Activated naive CD4-positive, alpha-beta T cell (primary cell): Measurements from ENCODE around the gene DYRK1B.

Source experiments
- DNase-seq, 4 experiments: peaks; one replicate each; lab custom pipeline; 2025; lab: John Stamatoyannopoulos, UW

DYRK1B gene

GRCh38 chr19:39858541-39858940 is 24.6 kb upstream of the DYRK1B start:
- no peak for DNase-seq

GRCh38 chr19:39852882-39853281 is 18.9 kb upstream of the DYRK1B start:
- no peak for DNase-seq

- DNase-seq, result no peak
Measured at GRCh38 chr19:39850892-39851291, 16.9 kb upstream of the DYRK1B start.

- no peak for DNase-seq
Measured at GRCh38 chr19:39848392-39848791, 14.4 kb upstream of the DYRK1B start.

GRCh38 chr19:39847525-39847924 is 13.6 kb upstream of the DYRK1B start:
- DNase-seq, result no peak

GRCh38 chr19:39846678-39847486 is 12.9 kb upstream of the DYRK1B start:
- DNase-seq, result no peak

- DNase-seq, result peak; percentile 96 to 99 (median 98)
Measured at GRCh38 chr19:39845933-39846677, 12.1 kb upstream of the DYRK1B start, which contains the start of gene FBL. FBL (minus strand) TSS chr19:39846379; CDS start chr19:39846300, 79 bp downstream.

GRCh38 chr19:39845584-39845932 is 11.6 kb upstream of the DYRK1B start:
- DNase-seq, result no peak

GRCh38 chr19:39845172-39845571 is 11.2 kb upstream of the DYRK1B start:
- no peak for DNase-seq

- no peak for DNase-seq
Measured at GRCh38 chr19:39843919-39844793, 10.2 kb upstream of the DYRK1B start.

- DNase-seq, result no peak
Measured at GRCh38 chr19:39842693-39843435, 8.9 kb upstream of the DYRK1B start.

GRCh38 chr19:39841041-39841440 is 7.1 kb upstream of the DYRK1B start:
- no peak for DNase-seq

GRCh38 chr19:39840492-39840891 is 6.5 kb upstream of the DYRK1B start:
- no peak for DNase-seq

GRCh38 chr19:39839678-39840327 is 5.8 kb upstream of the DYRK1B start:
- no peak for DNase-seq

- DNase-seq, result no peak
Measured at GRCh38 chr19:39838569-39838968, 4.6 kb upstream of the DYRK1B start.

- DNase-seq, result no peak
Measured at GRCh38 chr19:39837978-39838377, 4.0 kb upstream of the DYRK1B start.

- no peak for DNase-seq
Measured at GRCh38 chr19:39834287-39834841, 402 bp upstream of the DYRK1B start.

GRCh38 chr19:39833160-39833463 is 850 bp downstream of the DYRK1B start:
- no peak for DNase-seq

GRCh38 chr19:39832341-39833083 is 1.4 kb downstream of the DYRK1B start:
- DNase-seq, result no peak

- no peak for DNase-seq
Measured at GRCh38 chr19:39831679-39832078, 2.3 kb downstream of the DYRK1B start.
